HEK293 (cell line): ENCODE measurements around the gene CADPS.

Source experiments
- TF ChIP-seq, protein P1 (sequence below): fragments of 450-650 bp; formaldehyde crosslinking; IDR thresholded peaks from 2 replicates; pipeline ENCODE4 v1.5.1; 2016; ENCODE audit warnings: missing biosample characterization, missing genetic modification characterization
- TF ChIP-seq, protein P2 (sequence below): fragments of 450-650 bp; formaldehyde crosslinking; optimal IDR thresholded peaks from 2 replicates; pipeline ENCODE3; 2016; ENCODE audit warnings: missing biosample characterization, mild to moderate bottlenecking, missing genetic modification characterization

DNA sequence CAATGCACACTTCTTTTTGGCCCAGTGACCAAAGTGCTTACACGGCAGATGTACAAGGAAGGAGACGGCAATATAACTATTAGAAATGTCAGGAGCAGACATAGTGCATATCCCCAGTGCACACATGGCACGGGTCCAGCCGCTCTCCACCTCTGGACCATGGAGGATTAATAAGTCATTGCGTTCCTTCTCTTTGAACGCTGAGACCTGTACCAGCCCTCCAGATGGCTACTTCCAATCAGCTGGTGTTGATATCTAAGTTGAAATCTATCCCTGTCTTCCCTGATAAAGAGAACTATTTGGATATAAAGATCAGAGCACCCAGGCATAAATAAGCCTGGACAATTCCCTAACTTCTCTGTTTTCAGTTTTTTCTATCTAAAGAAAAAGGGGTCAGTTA is 212.5 kb downstream of the CADPS start:
- TF ChIP-seq, protein P1, sequence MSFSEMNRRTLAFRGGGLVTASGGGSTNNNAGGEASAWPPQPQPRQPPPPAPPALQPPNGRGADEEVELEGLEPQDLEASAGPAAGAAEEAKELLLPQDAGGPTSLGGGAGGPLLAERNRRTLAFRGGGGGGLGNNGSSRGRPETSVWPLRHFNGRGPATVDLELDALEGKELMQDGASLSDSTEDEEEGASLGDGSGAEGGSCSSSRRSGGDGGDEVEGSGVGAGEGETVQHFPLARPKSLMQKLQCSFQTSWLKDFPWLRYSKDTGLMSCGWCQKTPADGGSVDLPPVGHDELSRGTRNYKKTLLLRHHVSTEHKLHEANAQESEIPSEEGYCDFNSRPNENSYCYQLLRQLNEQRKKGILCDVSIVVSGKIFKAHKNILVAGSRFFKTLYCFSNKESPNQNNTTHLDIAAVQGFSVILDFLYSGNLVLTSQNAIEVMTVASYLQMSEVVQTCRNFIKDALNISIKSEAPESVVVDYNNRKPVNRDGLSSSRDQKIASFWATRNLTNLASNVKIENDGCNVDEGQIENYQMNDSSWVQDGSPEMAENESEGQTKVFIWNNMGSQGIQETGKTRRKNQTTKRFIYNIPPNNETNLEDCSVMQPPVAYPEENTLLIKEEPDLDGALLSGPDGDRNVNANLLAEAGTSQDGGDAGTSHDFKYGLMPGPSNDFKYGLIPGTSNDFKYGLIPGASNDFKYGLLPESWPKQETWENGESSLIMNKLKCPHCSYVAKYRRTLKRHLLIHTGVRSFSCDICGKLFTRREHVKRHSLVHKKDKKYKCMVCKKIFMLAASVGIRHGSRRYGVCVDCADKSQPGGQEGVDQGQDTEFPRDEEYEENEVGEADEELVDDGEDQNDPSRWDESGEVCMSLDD (tag by site-specific recombination) = no peak
- TF ChIP-seq, protein P2, sequence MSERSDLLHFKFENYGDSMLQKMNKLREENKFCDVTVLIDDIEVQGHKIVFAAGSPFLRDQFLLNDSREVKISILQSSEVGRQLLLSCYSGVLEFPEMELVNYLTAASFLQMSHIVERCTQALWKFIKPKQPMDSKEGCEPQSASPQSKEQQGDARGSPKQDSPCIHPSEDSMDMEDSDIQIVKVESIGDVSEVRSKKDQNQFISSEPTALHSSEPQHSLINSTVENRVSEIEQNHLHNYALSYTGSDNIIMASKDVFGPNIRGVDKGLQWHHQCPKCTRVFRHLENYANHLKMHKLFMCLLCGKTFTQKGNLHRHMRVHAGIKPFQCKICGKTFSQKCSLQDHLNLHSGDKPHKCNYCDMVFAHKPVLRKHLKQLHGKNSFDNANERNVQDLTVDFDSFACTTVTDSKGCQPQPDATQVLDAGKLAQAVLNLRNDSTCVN (tag by site-specific recombination) = no peak
